ENCODE data around the gene H6PD. TPM values are rescaled to one million over a fixed set of nuclear protein-coding genes. Genes with fewer than 3 reads are reported as not detected.

H6PD gene
- total and polyA plus RNA-seq, 8 donors = 3.2 to 54.3 (median 22.7) TPM

GRCh38 chr1:9191231-9191630 is 43.3 kb upstream of the H6PD start:
- WGBS, 5 donors = 81 to 91% (median 87%) methylated on average over 10 of the region's 10 CpGs
- no peak for DNase-seq
- H3K27ac ChIP-seq = no peak overlapping the region
- no peak overlapping the region for H3K4me3 ChIP-seq
- TF ChIP-seq POLR2A (IDR thresholded peaks at IDR 0.05) (no peak), CTCF (IDR thresholded peaks at IDR 0.05) (no peak), EP300 (IDR thresholded peaks at IDR 0.05) (no peak), POLR2AphosphoS5 (IDR thresholded peaks at IDR 0.05) (no peak)
- intact Hi-C loops (cut with DNase I; ENCODE audit: low total_unique reads) = loop anchor here (5.0 kb wide), 1 partner anchor 39 kb away; no protein-coding TSS in a partner anchor
- H3K4me1 ChIP-seq = peaks cover 1 to 12% (median 3%) of the 10 kb centered on the region in 4 donors
- no peaks in the 10 kb centered on the region for H3K9me3 ChIP-seq
- H3K36me3 ChIP-seq = no peaks in the 10 kb centered on the region
- no peaks in the 10 kb centered on the region for H3K27me3 ChIP-seq

GRCh38 chr1:9192578-9193232 is 41.9 kb upstream of the H6PD start:
- Histone ChIP-seq H3K9me3 (no peaks in the 10 kb centered on the region), H3K36me3 (no peaks in the 10 kb centered on the region), H3K27ac (no peak overlapping the region), H3K4me1 (peaks cover 9 to 19% (median 9%) of the 10 kb centered on the region in 4 donors), H3K27me3 (peaks cover 3 to 12% (median 10%) of the 10 kb centered on the region in 3 donors), H3K4me3 (no peak overlapping the region)
- no peak for DNase-seq
- TF ChIP-seq EP300 (IDR thresholded peaks at IDR 0.05) = no peak
- TF ChIP-seq POLR2AphosphoS5 (IDR thresholded peaks at IDR 0.05) = no peak
- TF ChIP-seq POLR2A (IDR thresholded peaks at IDR 0.05) = no peak
- intact Hi-C loops (cut with DNase I; ENCODE audit: low total_unique reads) = loop anchor here (5.0 kb wide), 1 partner anchor 40 kb away; no protein-coding TSS in a partner anchor
- 73 to 89% (median 81%) methylated on average over 9 of the region's 9 CpGs for WGBS, 5 donors

- whole genome bisulfite sequencing, 5 donors = 60 to 77% (median 71%) methylated on average over 5 of the region's 5 CpGs
- intact Hi-C loops (cut with DNase I; ENCODE audit: low total_unique reads) = loop anchor here (5.0 kb wide), 1 partner anchor 41 kb away; no protein-coding TSS in a partner anchor
- H3K4me1 ChIP-seq = peaks cover 9 to 24% (median 12%) of the 10 kb centered on the region in 4 donors
- TF ChIP-seq POLR2AphosphoS5 (IDR thresholded peaks at IDR 0.05) (no peak), CTCF (IDR thresholded peaks at IDR 0.05) (no peak), EP300 (IDR thresholded peaks at IDR 0.05) (no peak), POLR2A (IDR thresholded peaks at IDR 0.05) (no peak)
- H3K9me3 ChIP-seq = no peaks in the 10 kb centered on the region
- no peak overlapping the region for H3K4me3 ChIP-seq
- H3K36me3 ChIP-seq = no peaks in the 10 kb centered on the region
- no peak for DNase-seq
- no peak overlapping the region for H3K27ac ChIP-seq
- H3K27me3 ChIP-seq = peaks cover 3 to 18% (median 15%) of the 10 kb centered on the region in 3 donors
These were observed 41.3 kb upstream of the H6PD start for GRCh38 chr1:9193233-9193625.

- Histone ChIP-seq H3K36me3 (no peaks in the 10 kb centered on the region), H3K4me3 (no peak overlapping the region), H3K9me3 (no peaks in the 10 kb centered on the region), H3K27me3 (peaks cover 3 to 26% (median 23%) of the 10 kb centered on the region in 3 donors), H3K27ac (no peak overlapping the region), H3K4me1 (peaks cover 9 to 32% (median 19%) of the 10 kb centered on the region in 4 donors)
- no peak for TF ChIP-seq EP300 (IDR thresholded peaks at IDR 0.05)
- no peak for TF ChIP-seq CTCF (IDR thresholded peaks at IDR 0.05)
- TF ChIP-seq POLR2A (IDR thresholded peaks at IDR 0.05) = no peak
- no peak for TF ChIP-seq POLR2AphosphoS5 (IDR thresholded peaks at IDR 0.05)
- 44 to 72% (median 47%) methylated on average over 4 of the region's 4 CpGs for WGBS, 5 donors
- intact Hi-C loops (cut with DNase I; ENCODE audit: low total_unique reads) = loop anchor here (5.0 kb wide), 1 partner anchor 42 kb away; no protein-coding TSS in a partner anchor
- no peak for DNase-seq
These were observed 40.5 kb upstream of the H6PD start for GRCh38 chr1:9194024-9194423.

Measured in stomach (tissue), 9 donors.